ENCODE measurements around the gene IER5. TPM values are rescaled to one million over a fixed set of nuclear protein-coding genes. Genes with fewer than 3 reads are reported as not detected.

The IER5 gene
- total and polyA plus RNA-seq, 2 of the 13 experiments (the other 11 are each of a cell fraction or from before 2014, with no cell fraction given) = 2.5 to 3.5 TPM

DNA sequence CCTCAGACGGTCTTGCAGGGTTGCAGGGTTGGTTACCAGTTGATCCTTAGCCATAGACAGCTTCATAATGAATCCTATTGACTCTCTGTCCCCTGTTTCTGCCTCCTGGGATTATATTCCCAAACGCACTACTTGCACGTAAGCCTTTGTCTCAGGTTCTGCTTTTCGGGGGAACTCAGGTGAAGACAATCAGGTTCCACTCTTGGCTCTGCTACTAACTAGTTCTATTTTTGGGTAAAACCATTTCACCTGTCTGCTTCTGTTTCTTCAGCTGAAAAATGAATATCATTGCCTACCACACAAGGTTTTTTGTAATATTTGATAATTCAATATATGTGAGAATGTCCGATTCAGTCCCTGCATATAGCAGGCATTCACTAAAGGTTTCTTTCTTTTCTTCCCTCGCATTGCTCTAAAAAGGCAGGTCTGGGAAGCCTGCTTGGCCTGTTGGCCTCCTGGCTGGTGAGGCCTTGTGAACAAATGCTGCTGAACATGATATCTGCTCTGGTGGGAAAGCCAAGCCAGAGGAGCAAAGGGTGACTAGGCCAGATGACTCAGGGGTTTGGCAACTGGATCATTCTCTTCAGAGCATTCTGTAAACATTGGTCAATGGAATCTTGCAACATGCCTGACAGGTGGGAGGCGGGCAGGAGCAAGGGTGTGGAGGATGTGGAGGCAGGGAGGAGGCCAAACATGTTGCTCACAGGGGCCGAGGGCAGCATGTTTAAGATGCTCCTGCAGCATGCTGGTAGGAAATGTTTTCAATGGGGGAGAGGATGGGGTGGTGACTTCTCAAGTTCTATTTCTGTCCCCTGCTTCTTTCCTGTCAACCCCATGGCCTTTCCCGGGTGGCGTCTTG lies 23.8 kb downstream of the IER5 start (continued):
- TF ChIP-seq SRSF4 (IDR thresholded peaks at IDR 0.05; ENCODE audit: low read depth, low read length, poor library complexity, severe bottlenecking) = no peak
- TF ChIP-seq, protein P1, sequence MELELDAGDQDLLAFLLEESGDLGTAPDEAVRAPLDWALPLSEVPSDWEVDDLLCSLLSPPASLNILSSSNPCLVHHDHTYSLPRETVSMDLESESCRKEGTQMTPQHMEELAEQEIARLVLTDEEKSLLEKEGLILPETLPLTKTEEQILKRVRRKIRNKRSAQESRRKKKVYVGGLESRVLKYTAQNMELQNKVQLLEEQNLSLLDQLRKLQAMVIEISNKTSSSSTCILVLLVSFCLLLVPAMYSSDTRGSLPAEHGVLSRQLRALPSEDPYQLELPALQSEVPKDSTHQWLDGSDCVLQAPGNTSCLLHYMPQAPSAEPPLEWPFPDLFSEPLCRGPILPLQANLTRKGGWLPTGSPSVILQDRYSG (CRISPR knock-in tag; IDR thresholded peaks at IDR 0.05) = peak; percentile 94
- no peak for TF ChIP-seq ZKSCAN5 (CRISPR knock-in tag; IDR thresholded peaks at IDR 0.05)
- no peak for TF ChIP-seq SALL2 (CRISPR knock-in tag; IDR thresholded peaks at IDR 0.05)
- TF ChIP-seq, protein P2, sequence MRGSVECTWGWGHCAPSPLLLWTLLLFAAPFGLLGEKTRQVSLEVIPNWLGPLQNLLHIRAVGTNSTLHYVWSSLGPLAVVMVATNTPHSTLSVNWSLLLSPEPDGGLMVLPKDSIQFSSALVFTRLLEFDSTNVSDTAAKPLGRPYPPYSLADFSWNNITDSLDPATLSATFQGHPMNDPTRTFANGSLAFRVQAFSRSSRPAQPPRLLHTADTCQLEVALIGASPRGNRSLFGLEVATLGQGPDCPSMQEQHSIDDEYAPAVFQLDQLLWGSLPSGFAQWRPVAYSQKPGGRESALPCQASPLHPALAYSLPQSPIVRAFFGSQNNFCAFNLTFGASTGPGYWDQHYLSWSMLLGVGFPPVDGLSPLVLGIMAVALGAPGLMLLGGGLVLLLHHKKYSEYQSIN (CRISPR knock-in tag; IDR thresholded peaks at IDR 0.05; ENCODE audit: borderline replicate concordance) = no peak
- peak; percentile 92 for TF ChIP-seq MEIS2 (CRISPR knock-in tag; IDR thresholded peaks at IDR 0.05)
- peak; percentile 78; the same call in 1 of the 2 replicates for TF ChIP-seq ZZZ3 (CRISPR knock-in tag; IDR thresholded peaks at IDR 0.05; ENCODE audit: borderline replicate concordance)
- TF ChIP-seq PTBP1 (IDR thresholded peaks at IDR 0.05; ENCODE audit: low read depth, low read length, poor library complexity, severe bottlenecking) = no peak
- peak; percentile 83 for TF ChIP-seq ZNF709 (CRISPR knock-in tag; IDR thresholded peaks at IDR 0.05)
- TF ChIP-seq, protein P3, sequence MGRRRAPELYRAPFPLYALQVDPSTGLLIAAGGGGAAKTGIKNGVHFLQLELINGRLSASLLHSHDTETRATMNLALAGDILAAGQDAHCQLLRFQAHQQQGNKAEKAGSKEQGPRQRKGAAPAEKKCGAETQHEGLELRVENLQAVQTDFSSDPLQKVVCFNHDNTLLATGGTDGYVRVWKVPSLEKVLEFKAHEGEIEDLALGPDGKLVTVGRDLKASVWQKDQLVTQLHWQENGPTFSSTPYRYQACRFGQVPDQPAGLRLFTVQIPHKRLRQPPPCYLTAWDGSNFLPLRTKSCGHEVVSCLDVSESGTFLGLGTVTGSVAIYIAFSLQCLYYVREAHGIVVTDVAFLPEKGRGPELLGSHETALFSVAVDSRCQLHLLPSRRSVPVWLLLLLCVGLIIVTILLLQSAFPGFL (CRISPR knock-in tag; IDR thresholded peaks at IDR 0.05) = no peak
- no peak for TF ChIP-seq ARNT (IDR thresholded peaks at IDR 0.05)
- TF ChIP-seq KLF16 (CRISPR knock-in tag; IDR thresholded peaks at IDR 0.05) = peak in 1 of 2 experiments; percentile 95; a peak in 2 of 4 replicates
- TF ChIP-seq ZNF549 (CRISPR knock-in tag; IDR thresholded peaks at IDR 0.05) = no peak
- peak; percentile 69; the same call in 1 of the 2 replicates for TF ChIP-seq ZNF343 (CRISPR knock-in tag; IDR thresholded peaks at IDR 0.05)
- TF ChIP-seq, protein P4, sequence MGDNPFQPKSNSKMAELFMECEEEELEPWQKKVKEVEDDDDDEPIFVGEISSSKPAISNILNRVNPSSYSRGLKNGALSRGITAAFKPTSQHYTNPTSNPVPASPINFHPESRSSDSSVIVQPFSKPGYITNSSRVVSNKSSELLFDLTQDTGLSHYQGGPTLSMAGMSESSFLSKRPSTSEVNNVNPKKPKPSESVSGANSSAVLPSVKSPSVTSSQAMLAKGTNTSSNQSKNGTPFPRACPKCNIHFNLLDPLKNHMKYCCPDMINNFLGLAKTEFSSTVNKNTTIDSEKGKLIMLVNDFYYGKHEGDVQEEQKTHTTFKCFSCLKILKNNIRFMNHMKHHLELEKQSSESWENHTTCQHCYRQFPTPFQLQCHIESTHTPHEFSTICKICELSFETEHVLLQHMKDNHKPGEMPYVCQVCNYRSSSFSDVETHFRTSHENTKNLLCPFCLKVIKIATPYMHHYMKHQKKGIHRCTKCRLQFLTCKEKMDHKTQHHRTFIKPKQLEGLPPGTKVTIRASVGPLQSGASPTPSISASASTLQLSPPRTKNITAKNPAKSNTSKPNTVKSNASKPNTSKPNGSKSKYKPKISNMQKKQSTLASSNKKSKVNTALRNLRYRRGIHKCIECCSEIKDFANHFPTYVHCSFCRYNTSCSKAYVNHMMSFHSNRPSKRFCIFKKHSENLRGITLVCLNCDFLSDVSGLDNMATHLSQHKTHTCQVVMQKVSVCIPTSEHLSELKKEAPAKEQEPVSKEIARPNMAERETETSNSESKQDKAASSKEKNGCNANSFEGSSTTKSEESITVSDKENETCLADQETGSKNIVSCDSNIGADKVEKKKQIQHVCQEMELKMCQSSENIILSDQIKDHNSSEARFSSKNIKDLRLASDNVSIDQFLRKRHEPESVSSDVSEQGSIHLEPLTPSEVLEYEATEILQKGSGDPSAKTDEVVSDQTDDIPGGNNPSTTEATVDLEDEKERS (CRISPR knock-in tag; IDR thresholded peaks at IDR 0.05) = peak; percentile 91
- TF ChIP-seq, protein P5, sequence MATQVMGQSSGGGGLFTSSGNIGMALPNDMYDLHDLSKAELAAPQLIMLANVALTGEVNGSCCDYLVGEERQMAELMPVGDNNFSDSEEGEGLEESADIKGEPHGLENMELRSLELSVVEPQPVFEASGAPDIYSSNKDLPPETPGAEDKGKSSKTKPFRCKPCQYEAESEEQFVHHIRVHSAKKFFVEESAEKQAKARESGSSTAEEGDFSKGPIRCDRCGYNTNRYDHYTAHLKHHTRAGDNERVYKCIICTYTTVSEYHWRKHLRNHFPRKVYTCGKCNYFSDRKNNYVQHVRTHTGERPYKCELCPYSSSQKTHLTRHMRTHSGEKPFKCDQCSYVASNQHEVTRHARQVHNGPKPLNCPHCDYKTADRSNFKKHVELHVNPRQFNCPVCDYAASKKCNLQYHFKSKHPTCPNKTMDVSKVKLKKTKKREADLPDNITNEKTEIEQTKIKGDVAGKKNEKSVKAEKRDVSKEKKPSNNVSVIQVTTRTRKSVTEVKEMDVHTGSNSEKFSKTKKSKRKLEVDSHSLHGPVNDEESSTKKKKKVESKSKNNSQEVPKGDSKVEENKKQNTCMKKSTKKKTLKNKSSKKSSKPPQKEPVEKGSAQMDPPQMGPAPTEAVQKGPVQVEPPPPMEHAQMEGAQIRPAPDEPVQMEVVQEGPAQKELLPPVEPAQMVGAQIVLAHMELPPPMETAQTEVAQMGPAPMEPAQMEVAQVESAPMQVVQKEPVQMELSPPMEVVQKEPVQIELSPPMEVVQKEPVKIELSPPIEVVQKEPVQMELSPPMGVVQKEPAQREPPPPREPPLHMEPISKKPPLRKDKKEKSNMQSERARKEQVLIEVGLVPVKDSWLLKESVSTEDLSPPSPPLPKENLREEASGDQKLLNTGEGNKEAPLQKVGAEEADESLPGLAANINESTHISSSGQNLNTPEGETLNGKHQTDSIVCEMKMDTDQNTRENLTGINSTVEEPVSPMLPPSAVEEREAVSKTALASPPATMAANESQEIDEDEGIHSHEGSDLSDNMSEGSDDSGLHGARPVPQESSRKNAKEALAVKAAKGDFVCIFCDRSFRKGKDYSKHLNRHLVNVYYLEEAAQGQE (IDR thresholded peaks at IDR 0.05; ENCODE audit: borderline replicate concordance in 1 of 2, low read depth in 1 of 2, low read length in 2 of 2) = peak in 1 of 2 experiments; percentile 23; a peak in 1 of 4 replicates
